ENCODE results near the gene EFNA5. TPM values are rescaled to one million over a fixed set of nuclear protein-coding genes. Genes with fewer than 3 reads are reported as not detected.

The EFNA5 gene
- total and polyA plus RNA-seq, 4 donors = 0.14 to 0.93 (median 0.54) TPM

GRCh38 chr5:107522456-107522855 is 148.3 kb downstream of the EFNA5 start:
- H3K27me3 ChIP-seq (ENCODE audit: control insufficient read depth in 4 of 4, insufficient read depth in 4 of 4, low read length in 3 of 4) = no peaks in the 10 kb centered on the region
- no peak for DNase-seq (ENCODE audit: low spot score)
- no peaks in the 10 kb centered on the region for H3K36me3 ChIP-seq (ENCODE audit: control insufficient read depth in 4 of 4, insufficient read depth in 3 of 4, low read depth in 1 of 4, low read length in 3 of 4)
- no peak overlapping the region for H3K27ac ChIP-seq (ENCODE audit: low read depth in 1 of 2, low read length in 2 of 2)
- H3K4me1 ChIP-seq (ENCODE audit: control insufficient read depth in 4 of 4, insufficient read depth in 4 of 4, low read length in 3 of 4) = no peaks in the 10 kb centered on the region
- 97% methylated on average over 4 of the region's 4 CpGs for WGBS
- H3K9ac ChIP-seq (ENCODE audit: low read depth in 1 of 2, low read length in 2 of 2) = no peak overlapping the region
- no peaks in the 10 kb centered on the region for H3K9me3 ChIP-seq (ENCODE audit: control insufficient read depth in 4 of 4, low read length in 3 of 4)
- H3K4me3 ChIP-seq (ENCODE audit: low read depth in 1 of 3, low read length in 3 of 3) = no peak overlapping the region
- no peak for TF ChIP-seq HNF4A (conservative IDR thresholded peaks at IDR 0.05)
- TF ChIP-seq YY1 (IDR thresholded peaks at IDR 0.05) = no peak
- TF ChIP-seq FOXA2 (IDR thresholded peaks at IDR 0.05) = no peak
- TF ChIP-seq ZBTB33 (IDR thresholded peaks at IDR 0.05) = no peak

GRCh38 chr5:107519900-107520354 is 150.8 kb downstream of the EFNA5 start:
- Histone ChIP-seq H3K4me1 (ENCODE audit: control insufficient read depth in 4 of 4, insufficient read depth in 4 of 4, low read length in 3 of 4) (no peaks in the 10 kb centered on the region), H3K4me3 (ENCODE audit: low read depth in 1 of 3, low read length in 3 of 3) (no peak overlapping the region), H3K9ac (ENCODE audit: low read depth in 1 of 2, low read length in 2 of 2) (no peak overlapping the region), H3K36me3 (ENCODE audit: control insufficient read depth in 4 of 4, insufficient read depth in 3 of 4, low read depth in 1 of 4, low read length in 3 of 4) (no peaks in the 10 kb centered on the region), H3K9me3 (ENCODE audit: control insufficient read depth in 4 of 4, low read length in 3 of 4) (no peaks in the 10 kb centered on the region), H3K27ac (ENCODE audit: low read depth in 1 of 2, low read length in 2 of 2) (no peak overlapping the region), H3K27me3 (ENCODE audit: control insufficient read depth in 4 of 4, insufficient read depth in 4 of 4, low read length in 3 of 4) (no peaks in the 10 kb centered on the region)
- WGBS = 53% methylated on average over 6 of the region's 6 CpGs
- TF ChIP-seq REST (IDR thresholded peaks at IDR 0.05) (no peak), MAX (IDR thresholded peaks at IDR 0.05) (no peak), ZBTB33 (IDR thresholded peaks at IDR 0.05) (no peak), GABPA (IDR thresholded peaks at IDR 0.05 in 1 of 2, conservative IDR thresholded peaks at IDR 0.05 in 1 of 2) (no peak), TAF1 (conservative IDR thresholded peaks at IDR 0.05) (no peak), RAD21 (IDR thresholded peaks at IDR 0.05) (no peak), FOXA2 (IDR thresholded peaks at IDR 0.05) (no peak), ATF3 (IDR thresholded peaks at IDR 0.05) (no peak), HNF4A (conservative IDR thresholded peaks at IDR 0.05) (no peak), SP1 (IDR thresholded peaks at IDR 0.05) (no peak), YY1 (IDR thresholded peaks at IDR 0.05) (no peak), HNF4G (IDR thresholded peaks at IDR 0.05) (no peak), NR2F2 (IDR thresholded peaks at IDR 0.05) (no peak), CTCF (IDR thresholded peaks at IDR 0.05; ENCODE audit: low read depth, low read length, missing input control) (no peak), EGR1 (IDR thresholded peaks at IDR 0.05; ENCODE audit: low read depth in 2 of 2) (no peak)
- no peak for DNase-seq (ENCODE audit: low spot score)

Data from liver (tissue), 9 donors.